ENCODE data around the gene KIF2B. TPM values are rescaled to one million over a fixed set of nuclear protein-coding genes. Genes with fewer than 3 reads are reported as not detected.
"Not testable (repeated sequence)": the region's sequence is repeated elsewhere in the genome, so short reads cannot be mapped to it uniquely, and the experiment has no call there.

Gene KIF2B
- total RNA-seq, 1 donor from 2014 or later = not detected

GRCh38 chr17:53823341-53824050, 769 bp downstream of the KIF2B start:
- no peak for DNase-seq (ENCODE audit: low read depth)
- TF ChIP-seq CTCF (conservative IDR thresholded peaks at IDR 0.05; ENCODE audit: low read depth, low read length) = no peak
- no peak overlapping the region for H3K4me3 ChIP-seq (ENCODE audit: low read depth, low read length)

- DNase-seq (ENCODE audit: low read depth); H3K4me3 ChIP-seq (ENCODE audit: low read depth, low read length): not testable (repeated sequence)
Measured at GRCh38 chr17:53834771-53835170, 12.0 kb downstream of the KIF2B start.

DNA sequence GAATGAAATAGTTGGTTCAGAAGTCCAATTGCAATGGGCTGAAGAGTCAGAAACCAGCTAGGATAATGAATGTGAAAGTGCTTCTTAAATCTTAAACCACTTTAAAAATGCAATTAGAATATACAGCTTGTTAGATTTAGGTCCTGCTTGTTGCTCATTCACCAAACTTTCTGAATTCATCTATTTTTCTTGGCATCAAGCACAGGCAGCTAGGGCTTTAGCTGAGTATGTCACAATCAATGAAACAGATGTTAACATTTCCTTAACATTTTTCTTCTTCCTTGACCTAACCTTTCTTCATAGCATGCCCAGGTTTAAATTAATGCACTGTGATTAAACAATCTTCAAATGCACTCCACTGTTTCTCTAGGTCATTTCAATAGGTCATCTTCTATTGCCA, 14.4 kb downstream of the KIF2B start:
- peak; percentile 27 for DNase-seq (ENCODE audit: low read depth)
- no peak overlapping the region for H3K4me3 ChIP-seq (ENCODE audit: low read depth, low read length)
- no peak for TF ChIP-seq CTCF (conservative IDR thresholded peaks at IDR 0.05; ENCODE audit: low read depth, low read length)

GRCh38 chr17:53844491-53845107, 21.9 kb downstream of the KIF2B start:
- H3K4me3 ChIP-seq (ENCODE audit: low read depth, low read length) = no peak overlapping the region
- no peak for TF ChIP-seq CTCF (conservative IDR thresholded peaks at IDR 0.05; ENCODE audit: low read depth, low read length)
- no peak for DNase-seq (ENCODE audit: low read depth)

DNA sequence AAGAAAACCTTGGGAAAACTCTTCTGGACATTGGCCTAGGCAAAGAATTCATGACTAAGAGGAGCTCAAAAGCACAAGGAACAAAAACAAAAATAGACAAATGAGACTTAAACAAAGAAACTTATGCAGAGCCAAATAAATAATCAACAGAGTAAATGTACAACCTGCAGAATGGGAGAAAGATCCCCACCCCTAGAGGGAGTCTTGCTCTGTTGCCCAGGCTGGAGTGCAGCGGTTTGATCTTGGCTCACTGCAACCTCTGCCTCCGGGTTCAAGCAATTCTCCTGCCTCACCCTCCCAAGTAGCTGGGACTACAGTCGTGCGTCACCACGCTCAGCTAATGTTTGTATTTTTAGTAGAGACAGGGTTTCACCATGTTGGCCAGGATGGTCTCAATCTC, 48.4 kb downstream of the KIF2B start:
- not testable (repeated sequence) for H3K4me3 ChIP-seq (ENCODE audit: low read depth, low read length); DNase-seq (ENCODE audit: low read depth)
- peak; percentile 39 for TF ChIP-seq CTCF (conservative IDR thresholded peaks at IDR 0.05; ENCODE audit: low read depth, low read length)
